Neural crest cell (in vitro differentiated cells): ENCODE results near the gene FOXN1. TPM values are rescaled to one million over a fixed set of nuclear protein-coding genes. Genes with fewer than 3 reads are reported as not detected.

Experiments
- DNase-seq: peaks from one replicate; pipeline ENCODE4 v3.0.0; 2021; ENCODE audit warnings: low read depth, mixed read lengths, low spot score
- H3K27ac Mint-ChIP-seq: one replicate; pipeline ENCODE4 v1.8.0; 2021; ENCODE audit warnings: mild to moderate bottlenecking, mixed read lengths; ENCODE audit not compliant: unreplicated experiment
- H3K27me3 Mint-ChIP-seq: 2 replicates; pipeline ENCODE4 v1.8.0; 2021; ENCODE audit warnings: low read depth, mild to moderate bottlenecking, mixed read lengths
- H3K36me3 Mint-ChIP-seq: 2 replicates; pipeline ENCODE4 v1.8.0; 2021; ENCODE audit warnings: low read depth, mild to moderate bottlenecking, mixed read lengths
- H3K4me1 Mint-ChIP-seq: 2 replicates; pipeline ENCODE4 v1.8.0; 2021; ENCODE audit warnings: mixed read lengths
- H3K4me3 Mint-ChIP-seq: one replicate; pipeline ENCODE4 v1.8.0; 2021; ENCODE audit warnings: mild to moderate bottlenecking, mixed read lengths
- H3K9me3 Mint-ChIP-seq: 2 replicates; pipeline ENCODE4 v1.8.0; 2021; ENCODE audit warnings: mixed read lengths
- total RNA-seq: library from RNA; stranded (reverse); gene quantifications from 2 replicates; pipeline ENCODE4 v1.2.1, GENCODE V29; 2021
- TF ChIP-seq, protein P1 (sequence below): fragments of 200-600 bp; sonication (generic); conservative IDR thresholded peaks from 2 replicates; pipeline ENCODE4 v1.5.0; 2021; ENCODE audit warnings: antibody characterized with exemption, mild to moderate bottlenecking

FOXN1 gene
- total RNA-seq, 1 donor from 2014 or later, result not detected

DNA sequence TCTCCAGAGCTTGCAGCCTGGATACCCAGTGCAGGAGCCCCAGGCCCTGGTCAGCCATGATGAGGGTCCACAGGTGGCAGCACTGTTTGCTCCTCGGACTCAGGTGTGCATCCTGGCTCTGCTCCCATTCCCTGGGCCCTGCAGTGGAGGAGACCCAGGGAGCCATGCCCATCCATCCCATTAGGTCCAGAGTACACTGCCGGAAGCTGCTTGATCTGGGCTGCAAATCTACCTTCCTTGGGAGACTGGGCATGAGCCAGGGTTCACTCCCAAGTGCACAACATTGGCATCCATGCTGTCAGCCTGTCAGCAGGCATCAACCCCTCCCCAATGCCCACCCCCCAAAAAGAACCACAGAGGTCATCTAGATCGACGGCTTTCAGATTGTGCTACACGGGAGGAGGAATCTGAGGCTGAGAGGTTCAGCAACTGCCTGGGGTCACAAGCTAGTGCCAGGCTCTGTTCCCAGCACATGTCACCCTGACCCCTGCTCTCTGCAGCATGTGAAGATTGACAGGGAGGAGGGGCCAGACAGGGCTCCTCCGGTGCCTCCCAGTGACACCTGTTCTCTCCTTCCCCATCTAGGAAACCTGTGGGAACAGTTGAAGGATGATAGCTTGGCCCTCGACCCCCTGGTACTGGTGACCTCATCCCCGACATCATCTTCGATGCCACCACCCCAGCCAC, 30.5 kb downstream of the FOXN1 start:
- H3K27me3 Mint-ChIP-seq, result peaks cover 4% of the 10 kb centered on the region
- H3K36me3 Mint-ChIP-seq, result no peaks in the 10 kb centered on the region
- TF ChIP-seq, protein P1, sequence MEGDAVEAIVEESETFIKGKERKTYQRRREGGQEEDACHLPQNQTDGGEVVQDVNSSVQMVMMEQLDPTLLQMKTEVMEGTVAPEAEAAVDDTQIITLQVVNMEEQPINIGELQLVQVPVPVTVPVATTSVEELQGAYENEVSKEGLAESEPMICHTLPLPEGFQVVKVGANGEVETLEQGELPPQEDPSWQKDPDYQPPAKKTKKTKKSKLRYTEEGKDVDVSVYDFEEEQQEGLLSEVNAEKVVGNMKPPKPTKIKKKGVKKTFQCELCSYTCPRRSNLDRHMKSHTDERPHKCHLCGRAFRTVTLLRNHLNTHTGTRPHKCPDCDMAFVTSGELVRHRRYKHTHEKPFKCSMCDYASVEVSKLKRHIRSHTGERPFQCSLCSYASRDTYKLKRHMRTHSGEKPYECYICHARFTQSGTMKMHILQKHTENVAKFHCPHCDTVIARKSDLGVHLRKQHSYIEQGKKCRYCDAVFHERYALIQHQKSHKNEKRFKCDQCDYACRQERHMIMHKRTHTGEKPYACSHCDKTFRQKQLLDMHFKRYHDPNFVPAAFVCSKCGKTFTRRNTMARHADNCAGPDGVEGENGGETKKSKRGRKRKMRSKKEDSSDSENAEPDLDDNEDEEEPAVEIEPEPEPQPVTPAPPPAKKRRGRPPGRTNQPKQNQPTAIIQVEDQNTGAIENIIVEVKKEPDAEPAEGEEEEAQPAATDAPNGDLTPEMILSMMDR, result no peak
- H3K27ac Mint-ChIP-seq, result no peak overlapping the region
- DNase-seq, result no peak
- no peaks in the 10 kb centered on the region for H3K4me1 Mint-ChIP-seq
- H3K9me3 Mint-ChIP-seq, result no peaks in the 10 kb centered on the region
- H3K4me3 Mint-ChIP-seq, result no peak overlapping the region

DNA sequence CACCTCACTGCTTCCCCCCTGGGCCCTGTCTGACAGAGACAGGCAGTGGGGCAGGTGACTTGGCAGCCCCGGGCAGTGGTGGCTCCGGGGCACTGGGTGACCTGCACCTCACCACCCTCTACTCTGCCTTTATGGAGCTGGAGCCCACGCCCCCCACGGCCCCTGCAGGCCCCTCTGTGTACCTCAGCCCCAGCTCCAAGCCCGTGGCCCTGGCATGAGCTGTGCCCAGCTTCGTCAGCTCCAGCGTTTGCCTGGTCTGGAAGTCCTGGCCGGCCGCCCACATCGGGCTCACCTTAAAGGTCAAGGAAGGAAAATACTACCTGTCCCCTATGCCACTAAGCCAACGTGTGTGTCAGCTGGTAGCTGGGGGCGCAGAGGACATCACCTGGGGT, 31.1 kb downstream of the FOXN1 start:
- Mint-ChIP-seq H3K36me3 (no peaks in the 10 kb centered on the region), H3K4me1 (no peaks in the 10 kb centered on the region), H3K9me3 (no peaks in the 10 kb centered on the region), H3K27ac (no peak overlapping the region), H3K27me3 (peaks cover 4% of the 10 kb centered on the region), H3K4me3 (no peak overlapping the region)
- TF ChIP-seq, protein P1, result no peak
- no peak for DNase-seq

DNA sequence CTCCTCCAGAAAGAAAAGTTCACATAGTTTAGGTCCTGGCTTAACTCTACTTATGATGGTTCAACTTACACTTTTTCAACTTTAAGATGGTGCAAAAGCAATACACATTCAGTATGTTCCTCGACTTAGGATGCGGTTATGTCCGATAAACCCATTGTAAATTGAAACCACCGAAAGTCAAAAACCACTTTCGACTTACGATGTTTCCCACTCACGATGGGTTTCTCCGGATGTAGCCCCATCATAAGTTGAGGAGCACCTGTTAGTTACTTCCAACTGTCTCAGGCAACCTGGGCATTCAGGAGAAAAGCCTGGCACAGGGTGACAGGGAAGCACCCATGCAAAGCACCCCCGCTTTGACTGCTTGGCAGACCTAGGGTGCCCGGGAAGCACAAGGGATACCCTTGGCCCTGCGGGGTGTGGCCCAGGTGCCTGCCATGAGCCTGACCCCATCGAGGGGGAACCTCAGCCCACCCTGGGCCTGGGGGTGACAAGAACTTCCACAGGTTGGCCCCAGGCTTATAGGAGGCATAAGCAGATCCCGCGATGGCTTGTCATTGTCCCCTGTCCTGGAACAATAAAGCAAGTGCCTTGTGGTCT, 32.2 kb downstream of the FOXN1 start:
- no peak for DNase-seq
- peaks cover 4% of the 10 kb centered on the region for H3K27me3 Mint-ChIP-seq
- H3K4me3 Mint-ChIP-seq, result no peak overlapping the region

DNA sequence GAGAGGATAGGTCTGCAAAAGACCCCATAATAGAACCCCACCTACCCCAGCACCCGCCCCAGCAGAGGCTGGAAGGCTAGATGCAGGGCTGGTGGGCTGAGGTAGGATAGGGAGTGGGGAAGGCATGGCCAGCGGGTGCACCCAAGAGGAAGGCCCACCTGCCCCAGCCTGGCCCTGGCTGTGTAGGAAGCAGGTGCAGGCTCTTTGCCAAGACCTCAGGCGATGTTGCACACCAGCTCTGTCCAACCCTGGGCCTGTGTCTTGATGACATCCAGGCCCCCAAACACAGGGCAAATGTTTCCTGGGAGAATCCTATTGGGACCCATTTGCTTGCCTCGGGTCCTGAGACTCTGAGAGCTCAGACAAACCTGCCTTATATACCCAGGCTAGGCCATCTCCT, 34.1 kb downstream of the FOXN1 start:
- no peaks in the 10 kb centered on the region for H3K9me3 Mint-ChIP-seq
- TF ChIP-seq, protein P1, result no peak
- no peak overlapping the region for H3K27ac Mint-ChIP-seq
- no peak overlapping the region for H3K4me3 Mint-ChIP-seq
- H3K36me3 Mint-ChIP-seq, result no peaks in the 10 kb centered on the region
- H3K4me1 Mint-ChIP-seq, result no peaks in the 10 kb centered on the region
- peaks cover 4% of the 10 kb centered on the region for H3K27me3 Mint-ChIP-seq
- no peak for DNase-seq

More for the DNA sequence above, 32.2 kb downstream of the FOXN1 start:
- Mint-ChIP-seq H3K27ac (no peak overlapping the region), H3K4me1 (no peaks in the 10 kb centered on the region), H3K9me3 (no peaks in the 10 kb centered on the region), H3K36me3 (no peaks in the 10 kb centered on the region)
- TF ChIP-seq, protein P1, result no peak

DNA sequence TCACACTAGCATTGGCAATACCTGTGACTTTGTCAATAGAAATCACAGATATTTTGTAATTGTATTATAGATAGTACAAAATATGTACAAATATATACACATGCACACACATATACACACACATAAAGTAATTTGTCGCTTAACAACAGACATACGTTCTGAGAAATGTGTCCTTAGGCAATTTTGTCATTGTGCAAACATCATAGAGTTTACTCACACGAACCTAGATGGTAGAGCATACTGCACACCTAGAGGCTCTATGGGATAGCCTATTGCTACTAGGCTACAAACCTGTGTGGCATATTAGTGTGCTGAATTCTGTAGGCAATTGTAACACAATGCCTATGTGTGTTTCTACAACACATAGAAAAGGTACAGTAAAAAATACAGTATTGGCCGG, 35.3 kb downstream of the FOXN1 start:
- Mint-ChIP-seq H3K9me3 (no peaks in the 10 kb centered on the region), H3K4me3 (no peak overlapping the region), H3K27ac (no peak overlapping the region), H3K36me3 (no peaks in the 10 kb centered on the region), H3K4me1 (no peaks in the 10 kb centered on the region), H3K27me3 (peaks cover 4% of the 10 kb centered on the region)
- TF ChIP-seq, protein P1, result no peak
- no peak for DNase-seq
